Activated CD4-positive, alpha-beta T cell treated with anti-CD3 and anti-CD28 coated beads, Interleukin-2, amount 50 U/mL, for 24 hours (primary cell): Measurements from ENCODE around the gene HUNK.

ENCODE experiments used
- DNase-seq, 2 donors: peaks; one replicate each; pipeline ENCODE4 v3.0.0-alpha.2; 2020; ENCODE audit warnings: low read depth in 1 of 2, low spot score in 1 of 2

HUNK gene

GRCh38 chr21:31895077-31895835 is 22.4 kb downstream of the HUNK start:
- no peak for DNase-seq

- no peak for DNase-seq
These were observed 23.2 kb downstream of the HUNK start for GRCh38 chr21:31896019-31896418.

- DNase-seq: no peak
These were observed 24.5 kb downstream of the HUNK start for GRCh38 chr21:31897311-31897710.

GRCh38 chr21:31898933-31899630 is 26.3 kb downstream of the HUNK start:
- no peak for DNase-seq

- no peak for DNase-seq
These were observed 27.5 kb downstream of the HUNK start for GRCh38 chr21:31900121-31900895.

- no peak for DNase-seq
These were observed 28.5 kb downstream of the HUNK start for GRCh38 chr21:31901315-31901714.

GRCh38 chr21:31902438-31902837 is 29.6 kb downstream of the HUNK start:
- DNase-seq: no peak

GRCh38 chr21:31903896-31904295 is 31.1 kb downstream of the HUNK start:
- no peak for DNase-seq

- DNase-seq: no peak
These were observed 33.0 kb downstream of the HUNK start for GRCh38 chr21:31905503-31906451.

GRCh38 chr21:31908106-31909031 is 35.5 kb downstream of the HUNK start:
- no peak for DNase-seq

GRCh38 chr21:31909153-31910073 is 36.6 kb downstream of the HUNK start:
- no peak for DNase-seq

- no peak for DNase-seq
These were observed 37.3 kb downstream of the HUNK start for GRCh38 chr21:31910074-31910470.

GRCh38 chr21:31911138-31911907 is 38.5 kb downstream of the HUNK start:
- DNase-seq: no peak

GRCh38 chr21:31912501-31912900 is 39.7 kb downstream of the HUNK start:
- no peak for DNase-seq

- DNase-seq: no peak
These were observed 40.4 kb downstream of the HUNK start for GRCh38 chr21:31913182-31913608.

GRCh38 chr21:31914472-31914871 is 41.7 kb downstream of the HUNK start:
- no peak for DNase-seq

- DNase-seq: no peak
These were observed 42.7 kb downstream of the HUNK start for GRCh38 chr21:31915566-31915965.

GRCh38 chr21:31917108-31917507 is 44.3 kb downstream of the HUNK start:
- no peak for DNase-seq
